Endothelial cell of umbilical vein (primary cell): ENCODE data around the gene TMEM151B. TPM values are rescaled to one million over a fixed set of nuclear protein-coding genes. Genes with fewer than 3 reads are reported as not detected.
A peak's percentile ranks its signal among the peaks of the same experiment; 100 is the strongest.

Source experiments
- BruUV-seq: library from RNA; stranded (reverse); fragments of 400-500 nt; replicated peaks from 2 replicates; lab custom pipeline; 2021; lab: Mats Ljungman, UMichigan
- CTCF ChIA-PET: fragments of 300-600, 350-600 bp; sonication (Branson Sonifier 250); formaldehyde crosslinking; loops from one replicate; lab custom pipeline; 2021; ENCODE audit warnings: antibody characterized with exemption, inconsistent platforms; lab: Charles Lee
- POLR2A ChIA-PET: fragments of 300-600, 350-600 bp; sonication (Branson Sonifier 250); formaldehyde crosslinking; loops from one replicate; lab custom pipeline; 2021; ENCODE audit warnings: antibody characterized with exemption, inconsistent platforms; lab: Charles Lee
- DNase-seq: peaks from one replicate; pipeline ENCODE4 v3.0.0-alpha.2; 2011; ENCODE audit warnings: low read depth, low spot score
- FAIRE-seq: peaks from 2 replicates; lab custom pipeline; 2011; peaks lifted over from hg19 to GRCh38; lab: Jason Lieb, UNC
- H2AFZ ChIP-seq: 2 replicates; pipeline ENCODE4 v1.6.0; 2012; ENCODE audit warnings: low read depth, low read length, control low read depth, inconsistent platforms
- H3K27ac ChIP-seq: 2 replicates; pipeline ENCODE4 v1.5.1; 2011; ENCODE audit warnings: low read depth, mild to moderate bottlenecking, control low read depth, low read length, moderate library complexity; ENCODE audit not compliant: insufficient read depth
- H3K27me3 ChIP-seq, 2 experiments: 2 replicates each; pipeline versions ENCODE4 v1.6.0 to v1.6.1; 2011; ENCODE audit warnings: low read length in 2 of 2, mixed read lengths in 1 of 2; ENCODE audit not compliant: control insufficient read depth in 2 of 2, insufficient read depth in 2 of 2
- H3K36me3 ChIP-seq, 2 experiments: 2 replicates in 1 of 2; 3 replicates in 1 of 2; pipeline ENCODE4 v1.5.1; 2011; ENCODE audit warnings: low read length in 2 of 2, mild to moderate bottlenecking in 1 of 2, moderate library complexity in 1 of 2; ENCODE audit not compliant: control insufficient read depth in 2 of 2, insufficient read depth in 2 of 2; ENCODE audit errors: extremely low read depth in 1 of 2
- H3K4me1 ChIP-seq: 3 replicates; pipeline ENCODE4 v1.5.1; 2011; ENCODE audit warnings: mild to moderate bottlenecking, low read length; ENCODE audit not compliant: control insufficient read depth, insufficient read depth; ENCODE audit errors: extremely low read depth
- H3K4me2 ChIP-seq: 2 replicates; pipeline ENCODE4 v1.6.1; 2011; ENCODE audit warnings: low read length, control low read depth, mixed read lengths; ENCODE audit not compliant: insufficient read depth
- H3K4me3 ChIP-seq, 3 experiments: fragments of 200-600 bp in 1 of 3; sonication (generic), shearing (Covaris generic) in 1 of 3; replicated peaks in 1 of 3; 2 replicates each; pipeline ENCODE4 v1.5.1; 2011 to 2016; ENCODE audit warnings: control low read depth in 3 of 3, low read length in 3 of 3, mild to moderate bottlenecking in 2 of 3, inconsistent platforms in 1 of 3, low read depth in 1 of 3, moderate library complexity in 1 of 3; ENCODE audit not compliant: insufficient read depth in 1 of 3
- H3K79me2 ChIP-seq: 2 replicates; pipeline ENCODE4 v1.6.0; 2012; ENCODE audit warnings: low read length, inconsistent platforms; ENCODE audit not compliant: control insufficient read depth, insufficient read depth
- H3K9ac ChIP-seq: replicated peaks from 2 replicates; pipeline ENCODE3; 2011; ENCODE audit warnings: low read length, control low read depth; ENCODE audit not compliant: insufficient read depth; ENCODE audit errors: extremely low read depth
- H3K9me1 ChIP-seq: replicated peaks from 3 replicates; pipeline ENCODE4 v1.6.0; 2011; ENCODE audit warnings: mild to moderate bottlenecking, low read length; ENCODE audit not compliant: control insufficient read depth, insufficient read depth; ENCODE audit errors: extremely low read depth
- H3K9me3 ChIP-seq: replicated peaks from 2 replicates; pipeline ENCODE4 v1.5.1; 2012; ENCODE audit warnings: low read length, inconsistent platforms; ENCODE audit not compliant: control insufficient read depth, insufficient read depth
- H4K20me1 ChIP-seq: replicated peaks from 2 replicates; pipeline ENCODE3; 2011; ENCODE audit warnings: mild to moderate bottlenecking, low read length; ENCODE audit not compliant: control insufficient read depth, insufficient read depth; ENCODE audit errors: extremely low read depth
- FOS ChIP-seq: IDR thresholded peaks from 2 replicates; pipeline ENCODE4 v1.6.1; 2011; ENCODE audit warnings: mild to moderate bottlenecking, low read length, moderate library complexity, borderline replicate concordance; ENCODE audit not compliant: insufficient read depth
- JUN ChIP-seq: IDR thresholded peaks from 2 replicates; pipeline ENCODE4 v1.6.1; 2011; ENCODE audit warnings: borderline replicate concordance, low read depth; ENCODE audit not compliant: insufficient read length, insufficient read depth
- POLR2A ChIP-seq: IDR thresholded peaks from 2 replicates; pipeline ENCODE4 v1.6.1; 2012; ENCODE audit warnings: low read depth, mild to moderate bottlenecking, control low read depth, low read length
- POLR2AphosphoS5 ChIP-seq: IDR thresholded peaks from 2 replicates; pipeline ENCODE4 v1.6.1; 2012; ENCODE audit warnings: low read depth, mild to moderate bottlenecking, control low read depth, low read length, moderate library complexity; ENCODE audit not compliant: insufficient read depth
- dilution Hi-C: fragments of 300-500 bp; cut with MboI; formaldehyde crosslinking; loops from one replicate; pipeline ENCODE4 v1.15.0; 2019; ENCODE audit warnings: low sequenced_read_pairs; ENCODE audit not compliant: extremely low pct_ligation_motif_present
- intact Hi-C: fragments of 100-400 bp; cut with micrococcal nuclease; formaldehyde crosslinking; loops from one replicate; pipeline ENCODE4 v1.10.0; 2022
- microRNA counts: library from miRNA; unstranded; fragments of <30 nt; microRNA quantifications from one replicate; lab custom pipeline; 2016
- polyA plus RNA-seq, 4 experiments: library from polyadenylated mRNA; depleted of rRNA in 3 of 4; stranded (reverse) in 3 of 4; unstranded in 1 of 4; fragments of >200 nt; gene quantifications; 2 replicates each; pipeline versions ENCODE4 v1.2.1 to v1.2.3, GENCODE V29; 2011 to 2012; ENCODE audit warnings: missing spikeins in 1 of 4
- total RNA-seq: library from RNA; stranded (reverse); gene quantifications from 2 replicates; pipeline ENCODE4 v1.2.3, GENCODE V29; 2021

The TMEM151B gene
- total and polyA plus RNA-seq, 2 donors (not counting 3 experiments of a cell fraction or from before 2014, with no cell fraction given) = 0.03 to 0.07 TPM

DNA sequence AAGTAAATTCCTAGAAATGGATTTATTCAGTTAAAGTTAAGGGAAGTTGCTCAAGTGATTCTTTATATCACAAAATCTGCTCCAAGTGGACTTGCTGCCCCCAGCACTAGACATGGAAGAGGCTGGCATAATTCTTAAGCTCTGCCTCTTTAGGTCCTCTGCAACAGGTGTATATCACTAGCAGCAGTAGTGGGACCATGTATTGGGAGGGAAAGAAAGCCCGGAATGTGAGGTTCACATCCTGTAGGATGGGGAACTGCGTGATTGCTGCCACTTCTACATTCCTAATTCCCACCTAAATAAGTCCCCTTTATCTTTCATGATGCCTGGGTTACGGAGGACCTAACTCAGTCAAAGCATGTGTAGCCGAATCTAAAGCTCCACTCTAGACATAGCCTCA is 85.4 kb downstream of the TMEM151B start:
- H3K9ac ChIP-seq = no peak overlapping the region
- CTCF ChIA-PET = no interaction called here
- BruUV-seq = no TSS peak
- intact Hi-C loops = no loop called here
- no peak overlapping the region for H3K4me2 ChIP-seq
- dilution Hi-C loops = no loop called here
- H3K9me1 ChIP-seq = no peaks in the 10 kb centered on the region
- no peaks in the 10 kb centered on the region for H4K20me1 ChIP-seq
- DNase-seq (no peak), FAIRE-seq (no peak)
- no peak overlapping the region for H3K27ac ChIP-seq
- H3K27me3 ChIP-seq = peaks cover 8 to 11% of the 10 kb centered on the region in 2 experiments
- POLR2A ChIA-PET = no interaction called here
- H3K4me1 ChIP-seq = no peaks in the 10 kb centered on the region
- no peak overlapping the region for H2AFZ ChIP-seq
- H3K4me3 ChIP-seq = no peak overlapping the region
- H3K79me2 ChIP-seq = no peaks in the 10 kb centered on the region
- no peaks in the 10 kb centered on the region for H3K9me3 ChIP-seq
- H3K36me3 ChIP-seq = no peaks in the 10 kb centered on the region
- no peak for TF ChIP-seq FOS
- no peak for TF ChIP-seq POLR2AphosphoS5

DNA sequence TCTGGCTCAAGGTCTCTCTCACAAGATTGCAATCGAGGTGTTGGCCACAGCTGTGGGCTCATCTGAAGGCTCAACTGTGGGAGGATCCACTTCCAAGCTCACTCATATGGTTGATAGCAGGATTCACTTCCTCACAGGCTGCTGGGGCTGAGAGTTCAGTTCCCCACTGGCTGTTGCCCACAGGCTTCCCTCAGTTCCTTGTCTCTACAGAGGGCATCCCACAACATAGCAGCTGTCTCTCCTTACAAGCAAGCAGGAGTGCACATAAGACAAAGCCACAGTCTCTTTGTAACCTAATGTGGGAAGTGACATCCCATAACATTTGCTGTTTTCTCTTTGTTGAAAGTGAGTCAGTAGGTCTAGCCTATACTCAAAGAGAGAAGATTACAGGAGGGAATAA is 86.2 kb downstream of the TMEM151B start:
- Histone ChIP-seq H4K20me1 (no peaks in the 10 kb centered on the region), H3K36me3 (no peaks in the 10 kb centered on the region), H2AFZ (no peak overlapping the region), H3K4me1 (no peaks in the 10 kb centered on the region), H3K9me1 (no peaks in the 10 kb centered on the region), H3K4me2 (no peak overlapping the region), H3K27ac (no peak overlapping the region), H3K27me3 (peaks cover 11% of the 10 kb centered on the region in 2 experiments), H3K9ac (no peak overlapping the region), H3K79me2 (no peaks in the 10 kb centered on the region), H3K9me3 (no peaks in the 10 kb centered on the region), H3K4me3 (no peak overlapping the region)
- ChIA-PET POLR2A (no interaction called here), CTCF (no interaction called here)
- FAIRE-seq (no peak), DNase-seq (no peak)
- intact Hi-C loops = no loop called here
- dilution Hi-C loops = no loop called here
- TF ChIP-seq FOS (no peak), POLR2A (no peak), JUN (no peak)
- BruUV-seq = no TSS peak

MicroRNA genes within 50 kb of the gene (microRNA counts, 767-probe panel; counts per million panel counts)
- microRNA hsa-miR-4647 (lab: Ali Mortazavi, UCI) = 723 counts per million, percentile 96 among the panel's probes with 10 or more counts

Other genes starting within 250 kb of the TMEM151B start
- gene MRPL14, start 143.0 kb upstream of the TMEM151B start, total RNA-seq = 62.4 and 68.1 TPM in 2 replicates
- gene MRPL14, start 143.0 kb upstream of the TMEM151B start, polyA plus RNA-seq = 91.2 and 103 TPM in 2 replicates
- gene TMEM63B, start 142.9 kb upstream of the TMEM151B start, total RNA-seq = 39.4 and 49.7 TPM in 2 replicates
- gene TMEM63B, start 142.9 kb upstream of the TMEM151B start, polyA plus RNA-seq = 56.1 and 68.2 TPM in 2 replicates
- 1.4 and 1.8 TPM in 2 replicates for gene CAPN11, start 111.6 kb upstream of the TMEM151B start, total RNA-seq
- 1.0 and 1.7 TPM in 2 replicates for gene CAPN11, start 111.6 kb upstream of the TMEM151B start, polyA plus RNA-seq
- gene MYMX, start 53.5 kb upstream of the TMEM151B start, total RNA-seq = not detected in 2 replicates
- gene MYMX, start 53.5 kb upstream of the TMEM151B start, polyA plus RNA-seq = 0.18 and 0.24 TPM in 2 replicates
- gene SLC29A1, start 46.9 kb upstream of the TMEM151B start, total RNA-seq = 202 and 219 TPM in 2 replicates
- 539 and 592 TPM in 2 replicates for gene SLC29A1, start 46.9 kb upstream of the TMEM151B start, polyA plus RNA-seq
- 1,088 and 1,201 TPM in 2 replicates for gene HSP90AB1, start 23.3 kb upstream of the TMEM151B start, total RNA-seq
- gene HSP90AB1, start 23.3 kb upstream of the TMEM151B start, polyA plus RNA-seq = 557 and 824 TPM in 2 replicates
- 53.4 and 53.9 TPM in 2 replicates for gene SLC35B2, start 12.9 kb upstream of the TMEM151B start, total RNA-seq
- 112 and 148 TPM in 2 replicates for gene SLC35B2, start 12.9 kb upstream of the TMEM151B start, polyA plus RNA-seq
- 15.6 and 19.0 TPM in 2 replicates for gene NFKBIE, start 4.9 kb upstream of the TMEM151B start, total RNA-seq
- 22.6 and 25.8 TPM in 2 replicates for gene NFKBIE, start 4.9 kb upstream of the TMEM151B start, polyA plus RNA-seq
- 17.9 and 18.0 TPM in 2 replicates for gene AARS2, start 42.9 kb downstream of the TMEM151B start, total RNA-seq
- gene AARS2, start 42.9 kb downstream of the TMEM151B start, polyA plus RNA-seq = 7.9 and 8.3 TPM in 2 replicates
- gene SPATS1, start 72.2 kb downstream of the TMEM151B start, total RNA-seq = not detected in 2 replicates
- gene SPATS1, start 72.2 kb downstream of the TMEM151B start, polyA plus RNA-seq = not detected in 2 replicates
- 23.5 and 24.6 TPM in 2 replicates for gene CDC5L, start 117.3 kb downstream of the TMEM151B start, total RNA-seq
- gene CDC5L, start 117.3 kb downstream of the TMEM151B start, polyA plus RNA-seq = 6.0 and 6.9 TPM in 2 replicates